LoVo (cell line): ENCODE measurements around the gene SVIL.
"Not testable (repeated sequence)": the region's sequence is repeated elsewhere in the genome, so short reads cannot be mapped to it uniquely, and the experiment has no call there.

Source experiments
- DNase-seq: peaks from one replicate; pipeline ENCODE4 v3.0.0-alpha.2; 2016; ENCODE audit warnings: low spot score

SVIL gene

GRCh38 chr10:29600067-29600466 is 34.7 kb downstream of the SVIL start:
- DNase-seq = no peak

GRCh38 chr10:29598851-29599311 is 35.9 kb downstream of the SVIL start:
- DNase-seq = no peak

GRCh38 chr10:29596826-29597225 is 37.9 kb downstream of the SVIL start:
- no peak for DNase-seq

- no peak for DNase-seq
Observed at GRCh38 chr10:29596356-29596755, 38.4 kb downstream of the SVIL start.

- DNase-seq = no peak
Observed at GRCh38 chr10:29595636-29596225, 39.0 kb downstream of the SVIL start.

- DNase-seq = no peak
Observed at GRCh38 chr10:29595146-29595545, 39.6 kb downstream of the SVIL start.

GRCh38 chr10:29591651-29591968 is 43.2 kb downstream of the SVIL start:
- no peak for DNase-seq

- no peak for DNase-seq
Observed at GRCh38 chr10:29590915-29591650, 43.7 kb downstream of the SVIL start.

GRCh38 chr10:29588629-29589421 is 45.9 kb downstream of the SVIL start:
- DNase-seq = no peak

GRCh38 chr10:29587750-29588628 is 46.8 kb downstream of the SVIL start:
- not testable (repeated sequence) for DNase-seq

- DNase-seq = not testable (repeated sequence)
Observed at GRCh38 chr10:29587102-29587749, 47.5 kb downstream of the SVIL start.

- no peak for DNase-seq
Observed at GRCh38 chr10:29586509-29586908, 48.3 kb downstream of the SVIL start.

GRCh38 chr10:29585488-29585976 is 49.2 kb downstream of the SVIL start:
- DNase-seq = no peak

- no peak for DNase-seq
Observed at GRCh38 chr10:29584436-29584835, 50.3 kb downstream of the SVIL start.

- DNase-seq = no peak
Observed at GRCh38 chr10:29583674-29584073, 51.1 kb downstream of the SVIL start.

- DNase-seq = not testable (repeated sequence)
Observed at GRCh38 chr10:29582769-29583168, 52.0 kb downstream of the SVIL start.

- no peak for DNase-seq
Observed at GRCh38 chr10:29579455-29579970, 55.3 kb downstream of the SVIL start.

GRCh38 chr10:29578457-29578856 is 56.3 kb downstream of the SVIL start:
- DNase-seq = no peak

- no peak for DNase-seq
Observed at GRCh38 chr10:29576681-29577080, 58.1 kb downstream of the SVIL start.

- DNase-seq = no peak
Observed at GRCh38 chr10:29575098-29575455, 59.7 kb downstream of the SVIL start.
